GM13976 (cell line): Measurements from ENCODE around the gene INTS2.
"Not testable (repeated sequence)": the region's sequence is repeated elsewhere in the genome, so short reads cannot be mapped to it uniquely, and the experiment has no call there.

Experiments
- DNase-seq: peaks from one replicate; pipeline ENCODE4 v3.0.0; 2012; ENCODE audit warnings: low spot score
- in situ Hi-C: fragments of 300-500 bp; cut with MboI; formaldehyde crosslinking; loops from one replicate; pipeline ENCODE4 v1.12.0; 2022; ENCODE audit warnings: low sequenced_read_pairs, mixed read lengths, inconsistent platforms; ENCODE audit not compliant: unreplicated experiment
- TF ChIP-seq, protein P1 (sequence below): IDR thresholded peaks from 2 replicates; pipeline ENCODE4 v1.5.1; 2012; ENCODE audit warnings: borderline replicate concordance, mild to moderate bottlenecking; ENCODE audit not compliant: insufficient read depth; ENCODE audit errors: extremely low read depth, missing control alignments, control extremely low read depth

The INTS2 gene

DNA sequence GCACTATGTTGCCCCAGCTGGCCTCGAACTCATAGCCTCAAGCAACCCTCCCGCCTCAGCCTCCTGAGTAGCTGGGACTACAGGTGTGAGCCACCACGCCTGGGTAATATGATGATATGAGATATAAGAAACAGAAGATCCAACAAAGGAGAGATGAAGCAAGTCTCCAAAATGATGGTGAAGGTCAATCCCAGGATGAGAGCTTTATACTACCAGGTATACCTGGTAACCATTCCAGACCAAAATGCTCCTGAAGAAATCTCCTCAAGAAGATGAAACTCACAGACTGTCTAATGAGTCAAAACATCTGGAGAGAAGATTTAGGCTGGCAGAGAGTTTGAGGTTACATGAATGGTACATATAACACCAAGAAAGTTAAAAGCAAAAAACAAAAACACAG is 24.5 kb downstream of the INTS2 start:
- in situ Hi-C loops, result no loop called here

DNA sequence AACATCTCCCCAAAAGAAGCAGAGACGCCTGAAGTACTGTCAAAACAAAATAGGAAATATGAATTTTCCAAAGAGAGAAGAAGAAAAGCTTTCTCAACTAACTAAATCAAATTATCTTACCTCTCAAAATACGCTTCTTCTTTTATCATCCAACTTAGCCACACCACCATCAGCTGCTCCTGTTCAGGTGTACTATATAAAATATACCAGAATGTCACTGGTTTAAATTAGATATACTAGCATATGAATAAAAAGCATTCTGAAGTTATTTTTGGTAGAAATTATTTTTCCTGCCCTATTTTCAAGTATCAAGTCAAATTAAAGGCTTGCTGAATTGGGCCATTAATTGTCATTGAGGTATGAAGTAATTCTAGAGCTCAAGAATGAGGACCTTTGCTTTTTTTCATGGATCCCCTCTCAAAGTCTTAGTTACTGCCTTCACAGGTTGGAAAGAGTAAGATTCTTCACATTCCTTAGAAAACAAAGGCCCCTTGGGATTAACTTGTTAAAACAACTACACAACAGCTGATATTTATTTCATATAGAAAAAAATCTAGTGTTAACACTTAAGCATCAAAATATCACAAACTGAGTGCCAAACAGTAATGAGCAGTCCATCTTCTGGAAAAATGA is 30.1 kb downstream of the INTS2 start:
- TF ChIP-seq, protein P1, sequence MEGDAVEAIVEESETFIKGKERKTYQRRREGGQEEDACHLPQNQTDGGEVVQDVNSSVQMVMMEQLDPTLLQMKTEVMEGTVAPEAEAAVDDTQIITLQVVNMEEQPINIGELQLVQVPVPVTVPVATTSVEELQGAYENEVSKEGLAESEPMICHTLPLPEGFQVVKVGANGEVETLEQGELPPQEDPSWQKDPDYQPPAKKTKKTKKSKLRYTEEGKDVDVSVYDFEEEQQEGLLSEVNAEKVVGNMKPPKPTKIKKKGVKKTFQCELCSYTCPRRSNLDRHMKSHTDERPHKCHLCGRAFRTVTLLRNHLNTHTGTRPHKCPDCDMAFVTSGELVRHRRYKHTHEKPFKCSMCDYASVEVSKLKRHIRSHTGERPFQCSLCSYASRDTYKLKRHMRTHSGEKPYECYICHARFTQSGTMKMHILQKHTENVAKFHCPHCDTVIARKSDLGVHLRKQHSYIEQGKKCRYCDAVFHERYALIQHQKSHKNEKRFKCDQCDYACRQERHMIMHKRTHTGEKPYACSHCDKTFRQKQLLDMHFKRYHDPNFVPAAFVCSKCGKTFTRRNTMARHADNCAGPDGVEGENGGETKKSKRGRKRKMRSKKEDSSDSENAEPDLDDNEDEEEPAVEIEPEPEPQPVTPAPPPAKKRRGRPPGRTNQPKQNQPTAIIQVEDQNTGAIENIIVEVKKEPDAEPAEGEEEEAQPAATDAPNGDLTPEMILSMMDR, result no peak
- in situ Hi-C loops, result no loop called here

More for the DNA sequence above, 24.5 kb downstream of the INTS2 start:
- TF ChIP-seq, protein P1, result no peak
- DNase-seq, result no peak

DNA sequence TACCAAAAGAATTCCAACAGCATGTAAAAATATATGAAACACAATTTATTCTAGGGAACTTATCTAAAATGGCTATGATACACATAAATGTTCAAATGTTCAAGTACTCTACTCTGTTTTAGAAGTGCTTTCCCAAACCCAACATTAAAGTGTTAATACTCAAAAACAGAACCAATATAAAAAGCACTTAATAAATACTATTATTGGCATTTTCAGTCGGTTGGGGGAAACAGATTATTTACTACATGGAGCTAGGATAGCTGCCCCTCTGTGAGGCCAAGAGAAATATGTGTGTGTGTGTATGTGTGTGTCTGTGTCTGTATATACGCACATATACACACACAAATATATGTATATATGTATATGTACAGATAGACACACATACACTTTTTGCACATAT is 32.4 kb downstream of the INTS2 start:
- TF ChIP-seq, protein P1, result no peak
- in situ Hi-C loops, result no loop called here
- no peak for DNase-seq

More for the DNA sequence above, 30.1 kb downstream of the INTS2 start:
- DNase-seq, result no peak

DNA sequence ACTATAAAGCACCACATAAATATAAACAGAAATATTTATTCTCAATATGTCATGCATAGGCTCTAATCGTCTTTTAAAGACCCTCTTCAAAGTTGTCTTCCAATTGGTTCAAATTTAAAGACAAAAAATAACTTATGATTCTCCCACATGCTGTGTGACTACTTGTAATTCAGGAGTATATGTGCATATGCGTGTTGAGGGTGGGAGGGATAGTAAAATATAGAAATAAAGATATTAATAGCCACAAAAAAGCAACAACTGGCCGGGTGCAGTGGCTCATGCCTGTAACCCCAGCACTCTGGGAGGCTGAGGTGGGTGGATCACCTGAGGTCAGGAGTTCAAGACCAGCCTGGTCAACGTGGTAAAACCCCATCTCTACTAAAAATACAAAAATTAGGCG is 33.5 kb downstream of the INTS2 start:
- DNase-seq, in situ Hi-C loops: not testable (repeated sequence)

DNA sequence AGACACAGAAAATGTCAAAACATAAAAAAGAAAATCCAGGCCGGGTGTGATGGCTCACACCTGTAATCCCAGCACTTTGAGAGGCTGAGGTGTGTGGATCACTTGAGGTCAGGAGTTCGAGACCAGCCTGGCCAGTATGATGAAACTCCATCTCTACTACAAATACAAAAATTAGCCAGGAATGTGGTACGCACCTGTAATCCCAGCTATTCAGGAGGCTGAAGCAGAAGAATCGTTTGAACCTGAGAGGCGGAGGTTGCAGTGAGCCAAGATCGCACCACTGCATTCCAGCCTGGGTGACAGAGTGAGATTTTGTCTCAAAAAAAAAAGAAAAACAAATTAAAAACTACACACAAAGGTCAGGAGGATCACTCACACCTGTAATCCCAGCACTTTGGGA is 40.0 kb downstream of the INTS2 start:
- in situ Hi-C loops, DNase-seq: not testable (repeated sequence)

DNA sequence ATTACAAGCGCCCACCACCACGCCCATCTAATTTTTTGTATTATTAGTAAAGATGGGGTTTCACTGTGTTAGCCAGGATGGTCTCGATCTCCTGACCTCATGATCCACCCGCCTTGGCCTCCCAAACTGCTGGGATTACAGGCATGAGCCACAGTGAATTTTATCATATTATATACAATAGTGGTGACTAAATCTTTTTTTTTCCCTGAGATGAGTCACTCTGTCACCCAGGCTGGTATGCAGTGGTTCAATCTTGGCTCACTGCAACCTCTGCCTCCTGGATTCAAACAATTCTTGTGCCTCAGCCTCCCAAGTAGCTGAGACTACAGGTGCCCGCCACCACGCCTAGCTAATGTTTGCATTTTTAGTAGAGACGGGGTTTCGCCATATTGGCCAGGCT is 41.9 kb downstream of the INTS2 start:
- DNase-seq, in situ Hi-C loops: not testable (repeated sequence)

DNA sequence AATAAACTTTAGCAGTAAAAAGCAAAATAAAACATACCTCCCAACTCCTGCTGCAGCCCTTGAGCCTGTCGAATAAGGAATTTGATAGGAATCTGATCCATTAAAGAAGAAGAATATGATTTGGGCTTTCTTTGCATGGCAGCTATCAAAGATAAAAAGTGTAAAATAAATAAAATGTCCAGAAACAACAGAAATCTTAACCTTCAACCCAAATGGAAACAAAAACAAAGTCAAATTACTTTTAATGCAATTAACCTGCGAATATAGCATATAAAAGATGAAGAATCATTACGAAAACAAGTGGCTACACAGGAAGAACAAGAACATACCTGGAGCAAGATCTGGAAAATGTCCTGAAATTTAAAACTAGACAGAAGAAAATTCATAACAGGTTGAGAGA is 42.9 kb downstream of the INTS2 start:
- TF ChIP-seq, protein P1, result no peak
- in situ Hi-C loops, result no loop called here
- DNase-seq, result no peak

DNA sequence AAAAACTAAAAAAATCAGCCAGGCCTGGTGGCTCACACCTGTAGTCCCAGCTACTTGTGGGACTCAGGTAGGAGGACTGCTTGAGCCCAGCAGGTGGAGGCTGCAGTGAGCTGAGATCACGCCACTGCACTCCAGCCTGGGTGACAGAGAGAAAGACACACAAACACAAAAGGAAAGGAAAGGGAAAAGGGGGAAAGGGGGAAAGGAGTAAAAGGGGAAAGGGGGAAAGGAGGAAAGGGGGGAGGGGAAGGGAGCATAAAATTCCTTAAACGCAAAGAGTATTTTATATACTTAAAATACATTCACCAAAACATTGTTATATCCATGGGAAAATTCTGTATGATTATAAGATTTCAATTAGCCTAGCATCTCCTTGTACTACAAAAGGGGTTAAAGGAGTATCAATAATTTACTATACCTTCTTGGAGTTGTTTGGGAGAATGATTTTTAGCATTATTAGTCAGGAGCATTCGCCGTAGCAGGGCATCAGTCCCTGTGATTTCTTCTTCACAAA is 47.1 kb downstream of the INTS2 start:
- no peak for DNase-seq
- TF ChIP-seq, protein P1, result no peak
- in situ Hi-C loops, result no loop called here
